HG03196 (cell line): ENCODE results near the gene MPZL1.
"Not testable (repeated sequence)": the region's sequence is repeated elsewhere in the genome, so short reads cannot be mapped to it uniquely, and the experiment has no call there.

ENCODE experiments used
- ATAC-seq: cut with Tn5 transposase; IDR thresholded peaks from one replicate; pipeline ENCODE4 v1.9.1; 2021; ENCODE audit not compliant: unreplicated experiment

Gene MPZL1

DNA sequence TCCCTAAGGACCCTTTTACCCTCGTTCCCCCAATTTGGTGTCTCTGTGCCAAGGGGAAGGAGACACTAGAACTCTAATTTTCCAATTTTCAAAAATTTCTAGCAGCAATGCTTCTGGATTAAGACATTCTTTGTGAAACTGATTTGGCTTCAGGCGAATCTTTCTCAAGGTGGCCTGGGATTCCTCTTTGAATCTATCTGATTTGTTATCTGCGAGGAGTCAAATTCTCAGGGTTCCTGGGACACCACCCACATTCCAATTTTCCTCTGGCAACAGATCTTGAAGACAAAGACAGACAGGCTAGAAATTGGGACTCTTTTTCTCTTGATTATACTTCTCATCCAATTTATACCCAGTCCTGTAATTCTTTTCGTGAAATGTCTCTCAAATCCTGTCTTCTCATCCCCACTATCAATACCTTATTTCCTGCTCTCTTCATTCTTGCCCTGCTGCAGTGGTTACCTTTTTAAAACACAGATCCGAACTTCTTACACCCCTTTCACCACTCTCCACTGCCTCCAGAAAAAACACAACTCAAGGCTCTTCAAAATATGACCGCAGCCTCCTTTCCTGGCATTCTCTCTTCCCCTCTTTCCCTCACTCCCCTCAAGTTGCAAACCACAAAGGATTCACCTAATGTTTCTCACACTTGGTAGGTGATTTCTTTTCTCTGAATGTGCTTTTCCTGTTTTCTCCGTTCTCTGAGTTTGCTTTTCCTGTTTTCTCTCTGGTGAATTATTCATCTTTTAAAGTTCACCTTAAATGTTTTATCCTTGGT lies 2.7 kb upstream of the MPZL1 start:
- ATAC-seq, result no peak

DNA sequence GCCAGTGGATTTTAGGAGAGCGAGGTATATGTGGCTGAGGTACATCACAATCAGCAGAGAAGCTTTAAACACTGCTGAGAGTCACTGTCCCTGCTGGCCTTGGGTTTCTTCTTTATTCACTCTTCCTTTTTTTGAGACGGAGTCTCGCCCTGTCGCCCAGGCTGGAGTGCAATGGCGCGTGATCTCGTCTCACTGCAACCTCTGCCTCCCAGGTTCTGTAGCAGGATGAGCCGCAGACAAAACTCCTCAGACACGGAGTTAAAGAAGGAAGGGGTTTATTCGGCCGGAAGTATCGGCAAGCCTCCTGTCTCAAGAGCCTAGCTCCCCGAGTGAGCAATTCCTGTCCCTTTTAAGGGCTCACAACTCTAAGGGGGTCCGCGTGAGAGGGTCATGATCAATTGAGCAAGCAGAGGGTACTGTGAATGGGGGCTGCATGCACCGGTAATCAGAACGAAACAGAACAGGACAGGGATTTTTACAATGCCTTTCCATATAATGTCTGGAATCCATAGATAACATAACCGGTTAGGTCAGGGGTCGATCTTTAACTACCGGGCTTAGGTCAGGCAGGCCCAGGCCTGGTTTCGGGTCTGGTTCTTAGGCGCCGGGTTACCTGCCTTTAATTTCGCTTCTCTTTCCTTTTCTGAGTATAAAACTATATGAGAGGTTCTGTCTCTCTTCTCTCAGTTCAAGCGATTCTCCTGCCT lies 1.9 kb upstream of the MPZL1 start:
- ATAC-seq, result not testable (repeated sequence)

DNA sequence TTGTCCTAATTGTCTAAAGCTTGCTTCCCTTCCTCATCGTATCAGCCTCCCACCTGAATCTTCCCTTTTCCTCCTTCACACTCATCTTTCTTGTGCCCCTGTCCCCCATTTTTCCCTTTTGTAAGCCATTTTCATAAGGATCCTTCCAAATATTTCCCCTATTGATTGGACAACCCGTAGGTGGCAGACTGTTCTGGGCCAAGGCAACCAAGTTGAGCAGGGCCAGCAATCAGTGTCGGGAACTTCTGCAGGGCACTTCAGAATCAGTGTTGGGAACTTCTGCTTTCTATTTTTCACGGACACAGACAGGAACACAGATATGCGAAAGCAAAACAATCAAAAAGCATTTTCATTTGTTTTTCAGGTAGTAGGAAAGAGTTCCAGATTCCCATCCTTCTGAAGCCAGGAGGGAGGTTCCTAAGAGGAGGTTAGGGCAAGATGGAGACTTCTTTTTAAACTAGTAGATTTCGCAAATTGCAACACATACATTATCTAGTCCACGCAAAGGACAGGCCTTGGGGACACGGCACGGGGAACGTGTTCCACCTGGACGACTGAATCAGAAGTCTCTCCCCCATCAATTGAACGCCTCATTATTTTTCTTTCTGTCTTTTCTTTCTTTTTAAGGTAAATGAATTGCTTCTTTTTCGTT lies 691 bp upstream of the MPZL1 start:
- ATAC-seq, result no peak

GRCh38 chr1:167722152-167722869 lies 529 bp downstream of the MPZL1 start:
- peak; percentile 23 for ATAC-seq

GRCh38 chr1:167722870-167723251 lies 1.1 kb downstream of the MPZL1 start:
- ATAC-seq, result no peak

GRCh38 chr1:167723707-167724323 lies 2.0 kb downstream of the MPZL1 start:
- ATAC-seq, result no peak

DNA sequence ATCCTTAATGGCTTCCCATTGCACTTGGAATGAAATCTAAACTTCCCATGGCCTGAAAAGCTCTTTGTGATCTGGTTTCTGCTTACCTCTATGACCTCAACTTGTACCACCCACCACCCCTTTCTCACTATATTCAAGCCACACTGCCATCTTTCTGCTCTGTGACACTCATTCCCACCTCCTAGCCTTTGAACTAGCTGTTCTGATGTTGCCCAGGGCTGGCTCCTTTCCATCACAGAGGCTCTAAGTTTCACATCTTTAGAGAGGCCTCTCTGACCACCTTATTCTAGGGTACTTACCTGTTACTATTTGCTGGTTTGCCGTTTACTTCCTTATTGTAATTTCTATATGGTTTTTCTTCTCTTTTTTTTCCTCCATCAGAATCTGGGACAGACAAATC lies 4.2 kb downstream of the MPZL1 start:
- ATAC-seq, result no peak

GRCh38 chr1:167728818-167729410 lies 7.1 kb downstream of the MPZL1 start:
- ATAC-seq, result no peak

DNA sequence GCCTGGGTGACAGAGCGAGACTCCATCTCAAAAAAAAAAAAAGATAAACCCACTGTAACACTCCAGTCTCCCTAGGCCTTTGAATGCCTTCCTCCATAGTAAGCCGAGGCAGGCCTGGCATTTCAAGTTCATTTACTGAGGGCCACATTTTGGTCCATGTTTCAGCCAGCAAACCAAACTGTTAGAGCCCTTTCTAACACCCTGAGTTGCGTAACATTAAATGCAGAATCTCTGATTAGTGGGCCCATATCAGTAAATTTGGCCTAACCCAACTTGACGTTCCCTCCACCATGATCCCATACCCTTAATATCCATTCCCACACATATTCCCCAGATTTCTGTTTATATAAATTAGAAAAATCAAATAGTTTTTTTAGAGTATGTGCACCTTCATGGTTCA lies 12.4 kb downstream of the MPZL1 start:
- no peak for ATAC-seq

GRCh38 chr1:167734841-167735240 lies 13.1 kb downstream of the MPZL1 start:
- no peak for ATAC-seq

DNA sequence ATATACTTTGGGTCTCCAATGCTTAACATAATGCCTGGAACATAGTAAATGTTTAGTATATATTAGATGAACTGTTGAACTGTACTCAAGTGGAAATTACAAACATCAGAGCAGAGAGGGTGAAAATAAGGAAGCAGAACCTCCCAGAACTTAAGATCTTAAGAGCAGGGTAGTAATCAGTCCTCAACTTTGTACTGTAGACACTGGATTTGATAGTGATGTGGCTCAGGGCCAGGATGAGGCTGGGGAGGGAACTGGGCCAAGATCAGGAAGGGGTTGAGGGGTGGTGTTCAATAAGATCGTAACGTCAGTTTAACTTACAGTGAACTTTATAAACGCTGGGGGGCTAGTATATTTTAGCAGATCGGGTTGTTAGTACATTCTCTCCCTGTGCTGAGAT lies 15.4 kb downstream of the MPZL1 start:
- ATAC-seq, result no peak

- no peak for ATAC-seq
Measured at GRCh38 chr1:167738158-167738557, 16.4 kb downstream of the MPZL1 start.

- ATAC-seq, result no peak
Measured at GRCh38 chr1:167739752-167740151, 18.0 kb downstream of the MPZL1 start.

DNA sequence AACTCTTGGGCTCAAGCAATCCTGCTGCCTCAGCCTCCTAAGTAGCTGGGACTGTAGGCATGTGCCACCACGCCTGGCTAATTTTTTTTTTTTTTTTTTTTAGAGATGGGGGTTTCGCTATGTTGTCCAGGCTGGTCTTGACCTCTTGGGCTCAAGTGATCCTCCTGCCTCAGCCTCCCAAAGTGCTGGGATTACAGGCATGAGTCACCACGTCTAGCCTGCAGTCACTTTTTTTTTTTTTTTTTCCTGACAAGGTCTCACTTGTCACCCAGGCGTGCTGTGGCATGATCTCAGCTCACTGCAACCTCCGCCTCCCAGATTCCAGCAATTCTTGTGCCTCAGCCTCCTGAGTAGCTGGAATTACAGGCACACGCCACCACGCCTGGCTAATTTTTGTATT lies 19.3 kb downstream of the MPZL1 start:
- ATAC-seq, result not testable (repeated sequence)

DNA sequence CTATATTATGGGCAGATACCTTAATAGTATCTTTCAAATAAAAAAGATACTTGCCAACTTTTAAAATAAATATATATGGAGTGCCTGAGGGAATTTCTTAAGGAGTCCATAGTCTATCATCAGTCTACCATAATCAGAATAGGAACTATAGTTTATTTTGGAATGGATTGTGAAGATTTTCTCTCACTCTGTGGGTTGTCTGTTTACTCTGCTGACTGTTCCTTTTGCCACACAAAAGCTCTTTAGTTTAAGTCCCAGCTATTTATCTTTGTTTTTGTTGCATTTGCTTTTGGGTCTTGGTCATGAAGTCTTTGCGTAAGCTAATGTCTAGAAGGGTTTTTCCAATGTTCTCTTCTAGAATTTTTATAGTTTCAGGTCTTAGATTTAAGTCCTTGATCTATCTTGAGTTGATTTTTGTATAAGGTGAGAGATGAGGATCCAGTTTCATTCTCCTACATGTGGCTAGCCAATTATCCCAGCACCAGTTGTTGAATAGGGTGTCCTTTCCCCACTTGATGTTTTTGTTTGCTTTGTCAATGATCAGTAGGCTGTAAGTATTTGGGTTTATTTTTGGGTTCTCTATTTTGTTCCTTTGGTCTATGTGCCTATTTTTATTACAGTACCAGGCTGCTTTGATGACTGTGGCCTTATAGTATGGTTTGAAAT lies 20.7 kb downstream of the MPZL1 start:
- ATAC-seq, result not testable (repeated sequence)

GRCh38 chr1:167744901-167745300 lies 23.1 kb downstream of the MPZL1 start:
- ATAC-seq, result no peak

DNA sequence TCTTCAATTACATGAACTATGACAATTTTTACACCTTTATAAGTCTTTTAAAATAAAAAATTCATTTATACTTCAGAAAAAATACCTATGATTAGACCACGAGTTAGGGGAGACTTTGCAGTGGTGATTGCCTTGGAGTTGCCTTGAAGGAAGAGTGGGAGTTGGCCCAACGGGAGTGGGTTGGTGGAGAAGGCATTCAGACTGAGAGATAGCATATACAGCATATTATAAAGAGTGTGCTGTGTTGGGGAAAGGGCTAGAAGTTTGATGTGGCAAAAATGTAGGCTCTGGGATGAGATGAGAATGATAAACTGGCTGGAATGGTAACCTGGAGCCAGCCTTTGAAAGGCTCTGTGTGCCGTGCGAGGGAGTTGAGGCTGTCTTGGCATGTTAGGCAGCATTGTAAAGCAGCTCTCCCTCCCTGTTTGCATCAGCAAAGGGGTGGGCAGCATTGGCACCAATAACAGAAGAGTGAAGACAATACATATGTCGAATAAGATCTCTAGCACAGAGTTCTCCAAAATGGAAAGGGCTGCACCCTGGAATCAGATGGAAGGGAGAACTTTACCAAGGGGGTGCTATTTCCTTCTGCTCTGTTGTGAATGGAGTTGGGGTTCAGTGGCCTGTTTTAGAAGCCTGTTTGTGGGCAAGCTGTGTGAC lies 24.4 kb downstream of the MPZL1 start:
- no peak for ATAC-seq

- ATAC-seq, result no peak
Measured at GRCh38 chr1:167746988-167747655, 25.3 kb downstream of the MPZL1 start.

- no peak for ATAC-seq
Measured at GRCh38 chr1:167747988-167748387, 26.2 kb downstream of the MPZL1 start.
